Hematopoietic multipotent progenitor cell treated with erythropoietin and hydrocortisone succinate and interleukin-3 and kit ligand, for 4 days (in vitro differentiated cells): Measurements from ENCODE around the gene CAMTA1.

Source experiments
- DNase-seq: peaks from one replicate; pipeline ENCODE4 v3.0.0-alpha.2; 2015

CAMTA1 gene

GRCh38 chr1:7094086-7094485, 308.8 kb downstream of the CAMTA1 start:
- DNase-seq: no peak

GRCh38 chr1:7094509-7094908, 309.3 kb downstream of the CAMTA1 start:
- DNase-seq: no peak

GRCh38 chr1:7095343-7095964, 310.2 kb downstream of the CAMTA1 start:
- no peak for DNase-seq

GRCh38 chr1:7097938-7098592, 312.8 kb downstream of the CAMTA1 start:
- DNase-seq: no peak

GRCh38 chr1:7098641-7099040, 313.4 kb downstream of the CAMTA1 start:
- no peak for DNase-seq

GRCh38 chr1:7100479-7100878, 315.2 kb downstream of the CAMTA1 start:
- no peak for DNase-seq

- no peak for DNase-seq
These were observed 315.9 kb downstream of the CAMTA1 start for GRCh38 chr1:7101187-7101586.

GRCh38 chr1:7103361-7103782, 318.1 kb downstream of the CAMTA1 start:
- DNase-seq: no peak

GRCh38 chr1:7103874-7104273, 318.6 kb downstream of the CAMTA1 start:
- DNase-seq: no peak

- no peak for DNase-seq
These were observed 319.1 kb downstream of the CAMTA1 start for GRCh38 chr1:7104339-7104738.

GRCh38 chr1:7105269-7105668, 320.0 kb downstream of the CAMTA1 start:
- DNase-seq: no peak

- DNase-seq: no peak
These were observed 321.3 kb downstream of the CAMTA1 start for GRCh38 chr1:7106442-7107108.

- no peak for DNase-seq
These were observed 322.0 kb downstream of the CAMTA1 start for GRCh38 chr1:7107109-7107830.

GRCh38 chr1:7108251-7108650, 323.0 kb downstream of the CAMTA1 start:
- DNase-seq: peak; percentile 75

- DNase-seq: no peak
These were observed 324.6 kb downstream of the CAMTA1 start for GRCh38 chr1:7109901-7110300.

GRCh38 chr1:7110321-7110720, 325.1 kb downstream of the CAMTA1 start:
- no peak for DNase-seq

- DNase-seq: no peak
These were observed 326.6 kb downstream of the CAMTA1 start for GRCh38 chr1:7111853-7112252.

- no peak for DNase-seq
These were observed 327.9 kb downstream of the CAMTA1 start for GRCh38 chr1:7113136-7113535.

GRCh38 chr1:7113822-7114221, 328.6 kb downstream of the CAMTA1 start:
- DNase-seq: no peak

- no peak for DNase-seq
These were observed 330.7 kb downstream of the CAMTA1 start for GRCh38 chr1:7116001-7116400.

GRCh38 chr1:7117399-7118281, 332.4 kb downstream of the CAMTA1 start:
- DNase-seq: peak; percentile 61

GRCh38 chr1:7119156-7119555, 333.9 kb downstream of the CAMTA1 start:
- no peak for DNase-seq
